HG02840 (cell line): ENCODE results near the gene BRD7.
"Not testable (repeated sequence)": the region's sequence is repeated elsewhere in the genome, so short reads cannot be mapped to it uniquely, and the experiment has no call there.

Experiments
- ATAC-seq: cut with Tn5 transposase; IDR thresholded peaks from one replicate; pipeline ENCODE4 v1.9.1; 2021; ENCODE audit warnings: mild to moderate bottlenecking, moderate library complexity, moderate number of reproducible peaks; ENCODE audit not compliant: unreplicated experiment, low FRiP score

The BRD7 gene

DNA sequence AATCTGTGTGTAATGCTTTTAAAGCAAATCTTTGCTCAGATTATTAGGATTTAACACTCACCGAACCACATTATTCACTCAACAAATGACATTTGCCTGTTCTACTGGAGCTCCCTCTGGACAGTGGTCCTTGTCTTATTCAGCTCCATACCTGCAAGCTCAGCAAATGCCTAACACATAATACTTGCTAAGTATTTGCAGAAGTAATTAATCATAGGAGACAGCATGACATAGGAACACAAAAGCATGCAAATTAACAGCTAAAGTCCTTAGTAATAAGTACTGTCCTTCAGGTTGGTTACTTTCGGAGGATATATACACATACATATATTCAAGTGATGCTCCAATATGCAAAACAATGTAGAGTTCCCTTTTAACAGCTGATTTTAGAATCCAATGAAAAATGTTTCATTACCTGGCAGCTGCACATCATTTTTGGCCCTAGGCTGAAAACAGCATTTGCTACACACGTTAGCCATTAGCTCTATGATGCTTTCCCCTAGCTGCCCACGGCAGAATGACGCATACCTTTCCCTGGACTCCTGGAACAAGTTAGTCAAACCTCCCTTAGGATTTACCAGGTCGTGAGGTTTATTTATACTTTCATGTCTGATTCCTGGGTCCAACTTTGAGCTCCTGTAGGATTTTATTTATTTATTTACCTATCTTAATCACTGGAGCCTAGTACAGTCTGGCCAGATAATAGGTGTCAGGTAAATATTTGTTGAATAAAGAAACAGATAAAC is 8.6 kb downstream of the BRD7 start:
- ATAC-seq, result no peak

DNA sequence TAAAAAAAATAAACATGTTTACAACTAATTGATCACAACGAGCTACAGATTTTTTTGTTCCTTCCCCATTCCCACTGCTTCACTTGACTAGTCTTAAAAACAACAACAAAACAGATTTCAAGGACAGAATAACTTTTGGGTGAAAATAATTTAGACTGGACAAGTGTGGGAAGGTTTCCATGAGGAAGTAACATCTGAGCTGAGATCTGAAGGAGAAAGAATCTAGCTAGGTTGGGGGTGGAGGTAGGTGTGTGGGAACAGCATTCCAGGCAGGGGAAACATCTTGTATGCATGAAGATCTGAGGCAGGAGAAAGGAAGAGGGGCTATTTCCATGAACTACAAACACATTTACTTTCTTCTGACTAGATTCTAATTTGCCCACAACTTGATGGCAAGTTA is 9.2 kb downstream of the BRD7 start:
- ATAC-seq, result no peak

DNA sequence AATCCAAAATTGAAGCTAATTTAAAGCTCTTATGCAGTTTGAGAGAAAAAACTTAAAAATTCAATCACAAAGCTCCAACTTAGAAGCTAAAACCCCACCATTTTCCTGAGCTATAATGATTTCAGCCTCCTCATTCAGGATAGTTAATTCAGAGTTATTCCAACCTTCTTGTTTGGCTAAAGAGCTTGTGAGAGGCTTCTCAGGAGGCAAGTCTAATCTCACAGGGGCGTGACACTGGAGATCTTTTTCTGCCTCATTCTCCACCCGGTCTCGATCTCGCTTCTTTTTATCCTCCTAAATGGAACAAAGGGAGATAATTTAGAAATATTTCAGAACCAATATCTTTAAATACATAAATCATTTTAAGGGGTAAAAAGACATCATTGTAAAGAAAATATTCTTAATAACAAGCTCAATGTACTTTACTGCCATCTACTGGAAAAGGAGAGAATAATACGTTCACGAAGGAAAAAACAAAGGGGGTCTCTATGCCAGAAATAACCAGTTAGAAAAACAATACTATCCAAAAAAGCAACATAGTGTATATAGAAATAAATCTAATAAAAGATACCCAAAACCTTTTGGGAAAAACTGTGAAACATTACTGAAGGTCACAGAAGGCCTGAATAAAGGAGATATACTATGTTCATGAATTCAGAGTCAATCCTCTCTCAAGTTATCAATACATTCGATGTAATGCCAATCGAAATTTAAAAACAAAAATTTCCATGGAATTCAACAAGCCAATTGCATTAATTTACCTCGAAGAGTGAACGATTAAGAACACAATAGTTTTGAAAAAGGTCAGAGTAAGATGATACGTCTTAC is 13.9 kb downstream of the BRD7 start:
- no peak for ATAC-seq

DNA sequence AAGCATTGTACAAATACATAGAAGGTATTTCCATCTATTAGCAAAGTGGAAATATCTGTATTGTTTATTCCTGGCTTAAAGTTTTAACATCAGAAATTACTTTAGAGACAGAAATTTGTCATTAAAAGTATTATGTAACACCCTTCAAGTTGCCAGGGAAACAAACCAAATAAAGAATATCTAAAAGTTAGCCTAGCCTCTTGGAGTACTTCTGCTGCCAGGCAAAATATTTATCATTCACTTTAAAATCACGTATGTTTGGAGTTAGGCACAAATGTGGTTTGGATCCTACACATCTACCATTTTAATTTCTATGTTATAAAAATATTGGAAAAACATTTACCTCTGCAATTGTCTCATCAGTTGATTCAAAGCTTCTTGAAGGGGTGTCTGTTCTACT is 14.7 kb downstream of the BRD7 start:
- ATAC-seq, result no peak

DNA sequence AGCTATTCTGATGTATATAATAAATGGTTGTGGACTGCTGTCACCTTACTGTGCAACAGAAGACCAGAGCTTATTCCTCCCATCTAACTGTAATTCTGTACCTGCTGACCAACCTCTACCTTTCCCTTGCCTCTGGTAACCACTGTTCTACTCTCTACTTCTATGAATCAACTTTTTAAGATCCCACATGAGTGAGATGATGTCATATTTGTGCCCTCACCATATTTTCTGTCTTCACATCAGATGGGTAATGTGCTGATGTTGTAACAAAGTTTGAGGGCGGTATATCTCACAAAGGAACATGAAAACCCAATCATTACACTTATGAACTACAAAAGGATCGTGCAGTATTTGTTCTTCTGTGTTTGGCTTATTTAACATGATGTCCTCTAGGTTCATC is 16.8 kb downstream of the BRD7 start:
- ATAC-seq, result no peak

DNA sequence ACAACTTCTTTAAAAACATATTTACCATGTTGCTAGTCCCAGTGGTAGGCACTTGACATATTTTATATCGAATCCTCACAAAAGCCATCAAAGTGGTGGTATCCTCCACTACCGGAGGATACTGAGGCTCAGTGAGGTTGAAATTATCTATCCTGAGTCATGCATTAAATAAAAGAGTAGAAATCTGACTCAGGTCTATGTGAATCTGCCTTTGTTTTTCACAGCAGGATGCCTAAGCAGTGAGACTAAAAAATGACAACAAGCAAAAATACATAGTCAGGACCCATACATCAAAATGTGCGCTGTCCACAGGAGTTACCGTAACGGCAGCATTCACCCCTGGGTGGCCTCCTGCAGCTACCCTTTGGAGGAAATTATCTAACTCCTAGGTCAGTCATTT is 17.7 kb downstream of the BRD7 start:
- no peak for ATAC-seq

DNA sequence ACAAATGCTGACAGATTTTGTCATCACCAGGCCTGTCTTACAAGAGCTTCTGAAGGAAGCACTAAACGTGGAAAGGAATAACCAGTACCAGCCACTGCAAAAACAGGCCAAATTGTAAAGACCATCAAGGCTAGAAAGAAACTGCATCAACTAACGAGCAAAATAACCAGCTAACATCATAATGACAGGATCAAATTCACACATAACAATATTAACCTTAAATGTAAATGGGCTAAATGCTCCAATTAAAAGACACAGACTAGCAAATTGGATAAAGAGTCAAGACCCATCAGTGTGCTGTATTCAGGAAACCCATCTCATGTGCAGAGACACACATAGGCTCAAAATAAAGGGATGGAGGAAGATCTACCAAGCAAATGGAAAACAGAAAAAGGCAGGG is 23.6 kb downstream of the BRD7 start:
- ATAC-seq, result not testable (repeated sequence)

DNA sequence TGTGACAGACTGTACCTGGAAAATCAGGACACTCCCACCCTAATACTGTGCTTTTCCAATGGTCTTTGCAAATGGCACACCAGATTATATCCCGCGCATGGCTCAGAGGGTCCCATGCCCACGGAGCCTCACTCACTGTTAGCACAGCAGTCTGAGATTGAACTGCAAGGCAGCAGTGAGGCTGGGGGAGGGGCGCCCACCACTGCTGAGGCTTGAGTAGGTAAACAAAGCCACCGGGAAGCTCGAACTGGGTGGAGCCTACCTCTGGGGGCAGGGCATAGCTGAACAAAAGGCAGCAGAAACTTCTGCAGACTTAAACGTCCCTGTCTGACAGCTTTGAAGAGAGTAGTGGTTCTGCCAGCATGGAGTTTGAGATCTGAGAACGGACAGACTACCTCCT is 25.2 kb downstream of the BRD7 start:
- ATAC-seq, result not testable (repeated sequence)

DNA sequence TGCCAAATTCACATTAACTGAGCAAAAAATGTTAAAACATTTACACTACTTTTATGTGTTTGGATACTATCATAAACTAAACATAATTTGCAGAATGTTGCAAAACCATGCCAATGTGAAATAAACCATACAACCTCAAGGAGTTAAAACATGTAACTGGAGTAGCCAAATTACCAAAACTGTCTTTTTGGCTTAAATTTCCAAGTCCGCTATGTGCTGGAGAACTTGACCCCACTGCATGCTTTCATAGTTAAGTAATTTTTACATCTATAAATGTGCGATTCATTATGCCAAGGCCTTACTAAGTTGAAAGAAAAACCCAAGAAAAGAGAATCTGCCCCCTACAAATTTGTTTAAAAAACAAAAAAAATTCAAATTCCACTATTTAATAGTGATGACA is 28.2 kb downstream of the BRD7 start:
- ATAC-seq, result no peak

DNA sequence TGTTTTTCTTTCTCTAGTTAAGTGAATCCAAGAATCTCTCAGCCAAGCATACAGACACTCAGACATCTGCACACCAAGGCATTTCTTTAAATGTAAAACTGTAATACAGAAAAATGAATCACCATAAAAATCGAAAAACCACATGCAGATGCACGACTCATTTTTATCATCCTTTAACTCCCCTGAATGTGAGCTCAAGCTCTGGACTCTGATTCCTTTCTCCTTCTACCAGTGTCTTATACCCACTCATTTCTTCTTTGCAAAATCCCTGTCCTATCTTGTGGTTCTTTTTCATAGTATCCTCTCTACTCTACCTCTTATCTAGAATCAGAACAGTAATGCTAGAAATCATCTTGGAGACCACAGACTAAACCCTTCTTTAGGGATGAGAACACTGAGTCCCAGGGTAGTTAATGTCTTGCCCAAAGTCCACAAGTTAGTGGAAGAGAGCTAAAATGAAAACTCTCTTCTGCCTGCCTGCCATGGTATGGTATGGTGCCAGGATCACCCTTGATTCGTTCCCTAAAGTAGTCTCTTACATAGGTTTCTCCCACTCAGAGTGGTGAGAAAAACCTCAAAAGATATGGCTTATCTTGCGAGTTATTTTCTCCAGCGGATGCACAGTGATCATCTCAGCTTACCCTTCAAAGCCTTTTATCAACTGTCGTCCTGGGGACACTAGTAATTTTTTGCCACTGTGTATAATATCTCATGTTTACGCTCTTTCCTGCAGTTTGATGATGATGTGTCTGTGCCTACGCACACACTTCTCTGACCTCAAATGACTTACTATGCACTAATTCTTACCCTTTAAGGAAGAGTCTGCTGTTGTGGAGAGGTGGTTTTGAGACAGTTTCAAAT is 30.2 kb downstream of the BRD7 start:
- ATAC-seq, result no peak

DNA sequence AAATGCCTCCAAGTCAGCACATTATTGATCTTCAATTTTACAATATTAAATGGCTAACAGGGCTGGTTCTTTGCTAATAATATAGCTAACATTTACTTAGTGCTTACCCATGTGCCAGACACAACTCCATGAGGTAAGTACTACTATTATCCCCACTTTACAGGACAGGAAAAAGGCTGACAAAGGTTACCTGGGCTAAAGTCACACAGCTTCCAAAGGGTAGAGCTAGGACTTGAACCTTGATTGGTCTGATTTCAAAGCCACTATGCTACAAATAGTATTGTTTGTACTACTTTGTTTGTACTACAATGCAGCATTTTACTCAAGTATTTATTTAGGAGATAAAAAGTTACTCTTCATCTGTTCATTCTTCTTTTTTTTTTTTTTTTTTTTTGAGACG is 31.9 kb downstream of the BRD7 start:
- ATAC-seq, result no peak

DNA sequence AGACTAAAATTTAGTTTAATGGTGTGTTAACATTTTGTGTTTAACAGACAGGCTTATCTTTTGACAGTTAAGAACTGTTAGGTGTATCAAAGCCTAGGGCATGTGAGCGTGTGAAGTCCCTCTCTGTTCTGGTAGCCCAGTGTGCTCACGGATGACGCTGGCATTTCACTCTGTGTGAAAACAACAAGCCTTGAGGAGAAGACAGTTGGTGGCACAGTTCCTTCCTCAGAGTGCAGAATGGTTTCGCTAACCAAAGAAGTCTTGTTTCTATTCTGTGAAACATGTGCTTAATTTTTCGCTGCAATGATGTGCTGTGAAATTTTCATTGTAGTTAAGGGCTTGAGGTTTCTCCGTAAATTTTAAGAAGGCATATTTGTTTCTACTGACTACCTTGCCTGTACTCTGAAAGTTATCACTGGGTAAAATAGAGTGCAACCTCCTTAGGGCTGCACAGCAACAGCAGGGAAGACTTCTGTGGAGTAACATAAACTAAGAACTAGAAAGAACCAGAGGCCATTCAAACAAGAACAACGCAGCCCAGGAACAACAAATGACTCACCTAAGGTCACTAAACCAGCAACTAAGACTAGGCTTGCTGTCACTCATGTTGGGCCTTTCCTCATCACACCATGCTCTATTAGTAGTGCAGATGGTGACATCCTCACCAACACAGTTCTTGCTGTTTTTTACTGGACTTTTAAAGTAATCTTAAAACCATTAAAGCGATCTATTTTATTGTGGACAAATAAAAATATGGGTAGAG is 33.4 kb downstream of the BRD7 start:
- no peak for ATAC-seq

DNA sequence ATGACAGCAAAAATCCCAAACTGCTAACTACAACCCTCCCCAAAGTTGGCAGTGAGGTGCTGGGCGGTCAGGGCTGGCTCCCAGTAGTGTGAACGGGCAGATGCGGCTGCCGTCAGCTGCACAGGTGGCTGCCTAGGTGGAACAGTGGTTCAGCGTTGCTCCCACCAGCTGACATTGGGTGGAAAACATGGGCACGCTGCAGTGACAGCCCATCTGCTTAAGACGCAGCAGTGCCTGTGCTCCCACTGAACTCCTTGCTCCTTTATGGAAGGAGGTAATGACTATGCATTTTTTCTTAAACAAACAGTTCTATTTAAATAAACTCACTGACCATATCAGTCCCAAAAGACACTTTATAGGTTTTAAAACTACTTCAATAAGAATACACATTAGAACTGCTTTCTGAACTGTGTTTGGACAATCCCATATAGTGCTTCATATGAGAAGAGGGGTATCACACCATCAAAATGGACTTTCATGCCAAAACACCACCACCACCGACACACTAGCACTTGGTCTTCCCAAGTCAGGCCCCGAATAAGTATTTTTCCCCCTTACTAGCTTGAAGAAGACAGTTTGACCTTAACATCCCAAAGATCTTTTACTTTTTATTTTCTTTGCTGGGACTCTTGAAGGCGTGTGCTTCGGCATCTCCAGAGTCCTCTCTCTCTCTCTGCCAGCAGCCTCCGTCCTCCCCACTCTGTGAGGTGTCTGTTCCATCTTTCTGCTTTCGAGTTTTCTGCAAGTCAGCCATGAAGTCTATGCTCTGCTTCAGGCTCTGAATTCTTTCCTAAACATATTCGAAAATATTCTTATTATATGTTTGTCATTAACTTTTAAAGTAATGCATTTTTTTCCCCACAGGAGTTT is 34.4 kb downstream of the BRD7 start:
- ATAC-seq, result no peak

DNA sequence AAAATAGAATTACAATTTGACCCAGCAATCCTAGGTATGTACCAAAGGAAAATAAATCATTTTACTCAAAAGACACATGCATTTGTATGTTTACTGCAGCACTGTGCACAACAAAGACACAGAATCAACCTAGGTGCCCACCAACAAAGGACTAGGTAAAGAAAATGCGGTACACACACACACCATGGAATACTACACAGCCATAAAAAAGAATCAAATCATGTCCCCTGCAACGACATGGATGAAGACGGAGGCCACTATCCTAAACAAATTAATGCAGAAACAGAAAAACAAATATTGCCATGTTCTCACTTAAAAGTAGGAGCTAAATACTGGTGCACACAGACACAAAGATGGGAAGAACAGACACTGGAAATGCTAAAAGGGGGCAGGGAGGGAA is 36.2 kb downstream of the BRD7 start:
- ATAC-seq, result no peak

DNA sequence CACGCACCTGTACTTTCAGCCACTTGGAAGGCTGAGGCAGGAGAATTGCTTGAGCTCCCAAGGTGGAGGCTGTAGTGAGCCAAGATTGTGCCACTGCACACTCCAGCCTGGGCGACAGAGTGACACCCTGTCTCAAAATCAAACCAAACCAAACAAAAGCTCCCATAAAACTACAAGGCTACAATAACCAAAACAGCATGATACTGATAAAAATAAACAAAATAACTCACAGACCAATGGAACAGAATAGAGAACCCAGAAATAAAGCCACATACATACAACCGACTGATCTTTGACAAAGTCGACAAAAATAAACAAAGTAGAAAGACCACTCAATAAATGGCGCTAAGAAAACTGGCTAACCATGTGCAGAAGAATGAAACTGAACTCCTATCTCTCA is 37.2 kb downstream of the BRD7 start:
- no peak for ATAC-seq

DNA sequence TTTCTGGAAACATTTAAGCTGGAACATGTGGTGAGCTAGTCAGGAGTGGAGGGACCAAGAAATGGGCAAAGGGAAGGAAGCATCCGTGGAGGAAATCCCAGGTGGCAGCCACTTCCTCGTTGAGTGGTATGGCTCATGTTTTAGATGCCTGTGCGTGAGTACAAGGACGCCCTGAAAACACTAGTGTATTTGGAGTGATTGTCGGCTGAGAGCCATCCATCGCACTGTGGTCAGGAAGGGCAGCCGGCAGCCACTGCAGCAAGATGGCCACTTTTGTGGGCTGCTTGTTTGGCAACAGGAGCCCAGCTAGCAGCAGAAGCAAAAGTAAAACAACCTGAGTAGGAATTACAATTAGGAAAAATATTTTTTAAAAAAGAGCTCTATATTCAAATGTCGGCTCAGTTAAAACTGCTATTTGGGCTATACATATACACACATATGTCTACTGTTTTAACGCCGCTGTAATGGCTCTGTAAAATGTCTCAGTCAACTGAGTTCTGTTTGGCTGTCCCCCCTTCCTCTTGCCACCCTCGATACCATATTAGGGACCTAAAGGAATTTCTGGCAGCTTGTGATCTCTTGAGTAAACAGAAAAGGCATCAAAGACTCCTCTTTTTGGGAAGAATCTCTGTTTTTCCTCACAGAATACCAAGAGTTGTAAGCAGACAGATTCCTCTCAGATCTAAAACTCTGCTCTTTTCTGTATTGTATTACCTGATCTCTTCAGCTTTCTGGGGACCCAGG is 39.2 kb downstream of the BRD7 start:
- ATAC-seq, result no peak

DNA sequence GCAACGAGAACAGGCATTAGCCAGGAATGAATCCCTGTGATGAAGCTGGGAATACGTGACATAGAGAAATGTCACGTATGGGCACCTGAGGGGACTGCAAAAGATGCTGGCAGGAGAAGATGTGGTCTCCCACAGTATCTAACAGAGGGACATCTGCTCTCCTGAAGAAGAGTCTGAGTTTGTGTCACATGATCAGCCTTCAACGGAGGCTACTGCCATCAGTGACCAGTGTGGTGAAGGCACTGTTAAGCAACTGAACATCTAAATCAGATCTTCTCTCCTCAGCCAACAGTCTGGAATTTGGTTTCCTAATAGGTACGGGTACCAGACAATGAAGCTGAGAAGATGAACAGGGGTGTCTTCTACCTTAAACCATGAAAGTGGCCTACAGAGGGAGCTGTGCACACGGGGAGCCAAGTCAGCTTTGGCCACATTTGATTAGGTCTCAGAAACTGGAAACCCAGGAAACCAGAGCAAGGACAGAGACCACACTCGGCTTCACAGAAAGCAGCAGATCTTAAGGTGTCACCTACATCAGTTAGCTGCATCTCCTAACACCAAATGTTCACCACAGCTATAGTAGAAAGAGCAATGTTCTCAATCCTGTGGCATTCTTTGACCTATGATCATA is 41.8 kb downstream of the BRD7 start:
- no peak for ATAC-seq

DNA sequence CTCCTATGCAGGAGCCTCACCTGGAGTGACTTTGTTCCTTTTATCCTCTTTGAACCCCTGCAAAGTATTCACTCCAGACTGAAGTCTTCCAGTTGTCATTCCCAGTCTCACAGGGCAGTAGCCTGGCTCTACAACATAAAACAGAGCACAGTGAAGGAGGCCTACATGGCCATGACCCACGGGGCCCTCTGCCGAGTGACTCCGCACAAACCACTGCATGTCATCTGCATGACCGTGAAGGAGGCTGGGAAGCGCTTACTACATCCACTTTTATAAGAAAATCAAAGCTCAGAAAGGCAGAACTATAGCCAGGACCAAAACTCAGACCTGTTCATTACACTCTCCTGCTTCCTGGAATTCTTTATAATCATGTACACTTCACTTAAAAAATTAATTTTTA is 42.5 kb downstream of the BRD7 start:
- ATAC-seq, result no peak
